Activated T-helper 1 cell treated with anti-CD3 and anti-CD28 coated beads, Interleukin-12 subunit alpha, Interleukin-12 subunit beta, Interleukin-2, Interleukin-4 antibody, amounts not matched to agents 30 ng/mL and 10 ng/mL and 1 ng/mL, durations not matched to agents 14 hours and 24 hours and 36 hours (primary cell): Measurements from ENCODE around the gene DIAPH1. TPM values are rescaled to one million over a fixed set of nuclear protein-coding genes. Genes with fewer than 3 reads are reported as not detected.

Source experiments
- DNase-seq: peaks from one replicate; pipeline ENCODE4 v3.0.0; 2021; ENCODE audit warnings: low spot score
- H3K27ac Mint-ChIP-seq: one replicate; pipeline ENCODE4 v1.8.0; 2021; ENCODE audit warnings: mild to moderate bottlenecking, mixed read lengths
- H3K27me3 Mint-ChIP-seq: one replicate; pipeline ENCODE4 v1.8.0; 2022; ENCODE audit warnings: mild to moderate bottlenecking, moderate library complexity, mixed read lengths; ENCODE audit not compliant: insufficient read depth
- H3K36me3 Mint-ChIP-seq: one replicate; pipeline ENCODE4 v1.8.0; 2021; ENCODE audit warnings: low read depth, mixed read lengths
- H3K4me1 Mint-ChIP-seq: one replicate; pipeline ENCODE4 v1.8.0; 2021; ENCODE audit warnings: low read depth, mixed read lengths
- H3K4me3 Mint-ChIP-seq: one replicate; pipeline ENCODE4 v1.8.0; 2021; ENCODE audit warnings: mild to moderate bottlenecking, moderate library complexity, mixed read lengths
- H3K9me3 Mint-ChIP-seq: one replicate; pipeline ENCODE4 v1.8.0; 2021; ENCODE audit warnings: mixed read lengths
- intact Hi-C: fragments of 100-400 bp; cut with micrococcal nuclease; formaldehyde crosslinking; loops from one replicate; pipeline ENCODE4 v1.15.1; 2024
- total RNA-seq: library from RNA; stranded (reverse); gene quantifications from 2 replicates; pipeline ENCODE4 v1.2.3, GENCODE V29; 2022

DIAPH1 gene
- total RNA-seq, 1 donor from 2014 or later = 221 TPM

GRCh38 chr5:141533897-141534296 lies 84.9 kb downstream of the DIAPH1 start:
- H3K9me3 Mint-ChIP-seq = no peaks in the 10 kb centered on the region
- H3K27ac Mint-ChIP-seq = no peak overlapping the region
- H3K4me3 Mint-ChIP-seq = no peak overlapping the region
- intact Hi-C loops = no loop called here
- no peaks in the 10 kb centered on the region for H3K4me1 Mint-ChIP-seq
- no peak for DNase-seq
- H3K36me3 Mint-ChIP-seq = peaks cover 21% of the 10 kb centered on the region
- H3K27me3 Mint-ChIP-seq = no peaks in the 10 kb centered on the region

- intact Hi-C loops = no loop called here
- Mint-ChIP-seq H3K27me3 (no peaks in the 10 kb centered on the region), H3K36me3 (peaks cover 33% of the 10 kb centered on the region)
Observed at GRCh38 chr5:141532726-141533125, 86.1 kb downstream of the DIAPH1 start.

GRCh38 chr5:141529873-141530272 lies 88.9 kb downstream of the DIAPH1 start:
- Mint-ChIP-seq H3K4me1 (peaks cover 7% of the 10 kb centered on the region), H3K27ac (no peak overlapping the region), H3K27me3 (no peaks in the 10 kb centered on the region), H3K9me3 (no peaks in the 10 kb centered on the region), H3K4me3 (no peak overlapping the region), H3K36me3 (peaks cover 42% of the 10 kb centered on the region)
- DNase-seq = no peak
- intact Hi-C loops = no loop called here

More at GRCh38 chr5:141532726-141533125, 86.1 kb downstream of the DIAPH1 start:
- H3K9me3 Mint-ChIP-seq = no peaks in the 10 kb centered on the region
- no peaks in the 10 kb centered on the region for H3K4me1 Mint-ChIP-seq
- no peak overlapping the region for H3K27ac Mint-ChIP-seq
- DNase-seq = no peak
- H3K4me3 Mint-ChIP-seq = no peak overlapping the region

- DNase-seq = no peak
- Mint-ChIP-seq H3K9me3 (no peaks in the 10 kb centered on the region), H3K4me1 (peaks cover 14% of the 10 kb centered on the region), H3K27ac (peak overlapping the region; percentile 66), H3K27me3 (no peaks in the 10 kb centered on the region), H3K4me3 (no peak overlapping the region), H3K36me3 (peaks cover 41% of the 10 kb centered on the region)
- intact Hi-C loops = no loop called here
Observed at GRCh38 chr5:141529002-141529401, 89.8 kb downstream of the DIAPH1 start.

- intact Hi-C loops = no loop called here
- Mint-ChIP-seq H3K27ac (peak overlapping the region; percentile 66), H3K4me3 (no peak overlapping the region), H3K27me3 (no peaks in the 10 kb centered on the region), H3K9me3 (no peaks in the 10 kb centered on the region), H3K36me3 (peaks cover 43% of the 10 kb centered on the region), H3K4me1 (peaks cover 14% of the 10 kb centered on the region)
- DNase-seq = no peak
Observed at GRCh38 chr5:141528291-141528984, 90.4 kb downstream of the DIAPH1 start.

GRCh38 chr5:141527426-141527825 lies 91.4 kb downstream of the DIAPH1 start:
- Mint-ChIP-seq H3K4me3 (no peak overlapping the region), H3K27ac (no peak overlapping the region), H3K27me3 (no peaks in the 10 kb centered on the region), H3K9me3 (no peaks in the 10 kb centered on the region), H3K36me3 (peaks cover 48% of the 10 kb centered on the region), H3K4me1 (peaks cover 20% of the 10 kb centered on the region)
- DNase-seq = no peak
- intact Hi-C loops = no loop called here

- no peaks in the 10 kb centered on the region for H3K9me3 Mint-ChIP-seq
- H3K36me3 Mint-ChIP-seq = peaks cover 60% of the 10 kb centered on the region
- H3K27me3 Mint-ChIP-seq = no peaks in the 10 kb centered on the region
- intact Hi-C loops = loop anchor here (2.0 kb wide), 1 partner anchor 39 kb away; no protein-coding TSS in a partner anchor
- H3K4me3 Mint-ChIP-seq = no peak overlapping the region
- peaks cover 37% of the 10 kb centered on the region for H3K4me1 Mint-ChIP-seq
- no peak for DNase-seq
- no peak overlapping the region for H3K27ac Mint-ChIP-seq
Observed at GRCh38 chr5:141525653-141526052, 93.1 kb downstream of the DIAPH1 start.

GRCh38 chr5:141524604-141525597 lies 93.9 kb downstream of the DIAPH1 start:
- intact Hi-C loops = loop anchor here (1.0 to 5.0 kb wide), 7 partner anchors 11 to 199 kb away; partner anchors contain the start of genes PCDHGA10, PCDHGA4, PCDHGB2 and PCDHGB7
- Mint-ChIP-seq H3K9me3 (no peaks in the 10 kb centered on the region), H3K4me3 (no peak overlapping the region), H3K4me1 (peaks cover 38% of the 10 kb centered on the region), H3K27me3 (no peaks in the 10 kb centered on the region), H3K36me3 (peaks cover 67% of the 10 kb centered on the region), H3K27ac (peak overlapping the region; percentile 29)
- DNase-seq = no peak

- H3K9me3 Mint-ChIP-seq = no peaks in the 10 kb centered on the region
- H3K4me3 Mint-ChIP-seq = no peak overlapping the region
- no peak for DNase-seq
- H3K4me1 Mint-ChIP-seq = peaks cover 38% of the 10 kb centered on the region
- no peaks in the 10 kb centered on the region for H3K27me3 Mint-ChIP-seq
- no peak overlapping the region for H3K27ac Mint-ChIP-seq
- intact Hi-C loops = loop anchor here (1.0 to 5.0 kb wide), 7 partner anchors 10 to 198 kb away; partner anchors contain the start of genes PCDHGA10, PCDHGA4, PCDHGB2 and PCDHGB7
- H3K36me3 Mint-ChIP-seq = peaks cover 73% of the 10 kb centered on the region
Observed at GRCh38 chr5:141523991-141524390, 94.8 kb downstream of the DIAPH1 start.

GRCh38 chr5:141522301-141522700 lies 96.5 kb downstream of the DIAPH1 start:
- Mint-ChIP-seq H3K4me1 (peaks cover 38% of the 10 kb centered on the region), H3K27ac (peak overlapping the region; percentile 24), H3K36me3 (peaks cover 73% of the 10 kb centered on the region), H3K4me3 (no peak overlapping the region), H3K27me3 (no peaks in the 10 kb centered on the region), H3K9me3 (no peaks in the 10 kb centered on the region)
- intact Hi-C loops = loop anchor here (5.0 kb wide), 1 partner anchor 165 kb away; the partner anchor contains the start of genes PCDHGA4 and PCDHGB2
- no peak for DNase-seq

- no peak for DNase-seq
- peak overlapping the region; percentile 35 for H3K27ac Mint-ChIP-seq
- H3K4me1 Mint-ChIP-seq = peaks cover 42% of the 10 kb centered on the region
- no peaks in the 10 kb centered on the region for H3K27me3 Mint-ChIP-seq
- H3K4me3 Mint-ChIP-seq = no peak overlapping the region
- H3K9me3 Mint-ChIP-seq = no peaks in the 10 kb centered on the region
- intact Hi-C loops = loop anchor here (5.0 kb wide), 1 partner anchor 164 kb away; the partner anchor contains the start of genes PCDHGA4 and PCDHGB2
- peaks cover 77% of the 10 kb centered on the region for H3K36me3 Mint-ChIP-seq
Observed at GRCh38 chr5:141521244-141521781, 97.5 kb downstream of the DIAPH1 start.
